AG09309 (cell line): ENCODE results near the gene CFAP410.
"Not testable (repeated sequence)": the region's sequence is repeated elsewhere in the genome, so short reads cannot be mapped to it uniquely, and the experiment has no call there.

Experiments used
- DNase-seq: peaks from one replicate; pipeline ENCODE4 v3.0.0-alpha.2; 2010; ENCODE audit warnings: low read depth
- H3K4me3 ChIP-seq: 2 replicates; pipeline ENCODE4 v1.5.1; 2011; ENCODE audit warnings: mild to moderate bottlenecking, low read depth, low read length, moderate library complexity; ENCODE audit not compliant: control insufficient read depth
- TF ChIP-seq, protein P1 (sequence below): IDR thresholded peaks from 2 replicates; pipeline ENCODE4 v1.5.1; 2011; ENCODE audit warnings: mild to moderate bottlenecking, low read depth, low read length, inconsistent platforms; ENCODE audit not compliant: insufficient read depth, control insufficient read depth; ENCODE audit errors: missing control alignments

CFAP410 gene

DNA sequence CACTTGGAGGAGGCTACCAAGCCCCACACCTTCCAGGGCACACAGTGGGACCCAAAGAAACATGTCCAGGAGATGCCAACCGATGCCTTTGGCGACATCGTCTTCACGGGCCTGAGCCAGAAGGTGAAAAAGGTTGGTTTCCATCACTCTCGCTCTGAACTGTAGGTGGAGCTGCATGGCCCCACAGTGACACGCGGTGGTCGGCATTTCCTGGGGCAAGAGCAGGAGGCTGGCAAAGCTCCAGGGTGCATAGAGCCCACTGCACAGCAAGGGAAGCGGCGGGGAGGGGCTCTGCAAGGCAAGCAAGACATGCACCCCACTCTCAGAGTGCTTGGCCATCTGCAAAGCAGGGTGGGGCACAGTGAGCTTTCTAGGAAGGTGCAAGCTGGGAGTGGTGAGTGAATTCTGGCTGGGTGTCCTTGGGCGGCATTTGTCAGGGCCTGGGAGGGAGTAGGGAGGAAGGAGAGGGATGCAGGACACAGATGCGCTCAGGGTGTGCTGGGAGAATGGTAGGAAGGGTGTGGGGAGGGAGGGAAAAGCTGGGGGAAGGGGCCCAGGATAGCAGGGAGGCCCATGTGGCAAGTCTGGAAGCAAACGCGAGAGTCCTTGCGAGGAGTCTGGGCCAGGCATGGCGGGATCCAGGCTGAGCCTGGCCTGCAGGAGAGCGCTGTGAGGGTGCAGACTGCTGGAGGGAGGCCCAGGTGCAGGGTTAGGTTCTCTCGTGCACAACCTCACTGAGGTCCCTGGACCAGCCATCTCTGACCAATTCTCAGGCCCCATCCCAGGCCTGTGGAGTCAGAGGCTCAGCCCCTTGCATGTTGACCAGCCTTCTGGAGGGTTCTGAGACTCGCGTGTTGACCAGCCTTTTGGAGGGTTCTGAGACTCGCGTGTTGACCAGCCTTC, 25.2 kb upstream of the CFAP410 start:
- H3K4me3 ChIP-seq, result no peak overlapping the region
- DNase-seq, result no peak
- TF ChIP-seq, protein P1, sequence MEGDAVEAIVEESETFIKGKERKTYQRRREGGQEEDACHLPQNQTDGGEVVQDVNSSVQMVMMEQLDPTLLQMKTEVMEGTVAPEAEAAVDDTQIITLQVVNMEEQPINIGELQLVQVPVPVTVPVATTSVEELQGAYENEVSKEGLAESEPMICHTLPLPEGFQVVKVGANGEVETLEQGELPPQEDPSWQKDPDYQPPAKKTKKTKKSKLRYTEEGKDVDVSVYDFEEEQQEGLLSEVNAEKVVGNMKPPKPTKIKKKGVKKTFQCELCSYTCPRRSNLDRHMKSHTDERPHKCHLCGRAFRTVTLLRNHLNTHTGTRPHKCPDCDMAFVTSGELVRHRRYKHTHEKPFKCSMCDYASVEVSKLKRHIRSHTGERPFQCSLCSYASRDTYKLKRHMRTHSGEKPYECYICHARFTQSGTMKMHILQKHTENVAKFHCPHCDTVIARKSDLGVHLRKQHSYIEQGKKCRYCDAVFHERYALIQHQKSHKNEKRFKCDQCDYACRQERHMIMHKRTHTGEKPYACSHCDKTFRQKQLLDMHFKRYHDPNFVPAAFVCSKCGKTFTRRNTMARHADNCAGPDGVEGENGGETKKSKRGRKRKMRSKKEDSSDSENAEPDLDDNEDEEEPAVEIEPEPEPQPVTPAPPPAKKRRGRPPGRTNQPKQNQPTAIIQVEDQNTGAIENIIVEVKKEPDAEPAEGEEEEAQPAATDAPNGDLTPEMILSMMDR, result no peak

DNA sequence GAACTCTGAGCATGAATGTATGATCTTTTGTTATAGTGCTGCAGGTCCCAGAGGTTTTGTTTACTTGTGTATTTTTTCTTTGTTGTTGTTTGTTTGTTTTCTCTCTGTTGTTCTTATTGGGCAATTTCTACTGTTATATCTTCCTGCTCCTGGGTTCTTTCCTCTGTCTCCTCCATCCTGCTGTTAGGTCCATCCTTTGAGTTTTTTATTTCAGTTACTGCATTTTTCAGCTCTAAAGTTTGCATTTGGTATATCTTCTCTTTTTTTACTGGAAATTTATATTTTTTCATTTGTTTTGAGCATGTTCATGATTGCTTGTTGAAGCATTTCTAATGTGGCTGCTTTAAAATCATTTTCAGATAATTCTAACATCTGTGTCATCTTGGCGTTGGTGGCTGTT, 24.1 kb upstream of the CFAP410 start:
- TF ChIP-seq, protein P1, result no peak
- no peak overlapping the region for H3K4me3 ChIP-seq
- no peak for DNase-seq

DNA sequence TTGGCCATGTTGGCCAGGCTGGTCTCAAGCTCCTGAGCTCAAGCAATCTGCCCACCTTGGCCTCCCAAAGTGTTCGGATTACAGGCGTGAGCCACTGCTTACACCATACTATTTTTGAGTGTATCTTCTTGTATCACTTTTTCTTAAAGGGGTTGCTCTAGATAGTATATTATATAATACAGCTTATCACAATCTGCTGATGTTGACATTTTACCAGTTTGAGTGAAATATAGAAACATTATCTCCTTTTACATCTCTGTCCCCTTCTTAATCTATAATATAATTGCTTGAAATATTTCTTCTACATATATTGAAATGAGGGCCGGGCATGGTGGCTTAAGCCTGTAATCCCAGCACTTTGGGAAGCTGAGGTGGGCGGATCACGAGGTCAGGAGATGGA, 22.7 kb upstream of the CFAP410 start:
- not testable (repeated sequence) for DNase-seq, H3K4me3 ChIP-seq

DNA sequence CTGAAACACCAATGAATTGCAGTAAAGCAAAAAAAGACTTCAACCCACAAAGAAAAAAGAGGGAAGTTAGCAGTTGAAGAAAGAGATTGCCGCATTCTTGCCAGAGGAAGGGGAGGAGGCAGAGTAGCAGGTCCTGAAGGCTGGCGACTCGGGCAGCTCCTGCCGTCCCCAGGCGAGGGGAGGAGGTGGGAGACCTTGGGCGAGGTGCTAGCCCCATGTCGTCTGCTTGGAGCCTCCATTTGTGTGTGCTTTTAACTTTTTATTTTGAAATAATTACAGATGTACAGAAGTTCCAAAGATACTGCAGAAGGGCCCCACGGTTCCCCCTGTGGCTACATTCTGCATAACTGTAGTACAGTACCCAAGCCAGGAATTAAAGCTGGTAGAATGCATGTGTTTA, 21.0 kb upstream of the CFAP410 start:
- H3K4me3 ChIP-seq, result no peak overlapping the region
- TF ChIP-seq, protein P1, result no peak
- no peak for DNase-seq

DNA sequence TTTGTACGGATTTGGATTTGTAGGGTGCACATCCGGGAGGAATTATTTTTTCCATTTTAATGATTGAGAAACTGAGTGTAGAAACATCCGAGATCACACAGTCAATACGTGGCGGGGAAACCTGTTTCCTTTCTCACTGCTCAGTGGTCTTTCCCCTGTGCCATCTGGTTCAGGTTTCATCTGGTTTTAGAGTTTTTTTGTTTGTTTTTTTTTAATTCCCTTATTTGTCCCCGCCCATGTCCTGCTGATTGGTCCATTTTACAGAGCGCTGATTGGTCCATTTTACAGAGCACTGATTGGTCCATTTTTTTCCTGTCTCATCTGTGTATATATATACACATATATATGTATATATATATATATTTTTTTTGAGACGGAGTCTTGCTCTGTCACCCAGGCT, 20.2 kb upstream of the CFAP410 start:
- no peak overlapping the region for H3K4me3 ChIP-seq
- DNase-seq, result no peak
- TF ChIP-seq, protein P1, result no peak

DNA sequence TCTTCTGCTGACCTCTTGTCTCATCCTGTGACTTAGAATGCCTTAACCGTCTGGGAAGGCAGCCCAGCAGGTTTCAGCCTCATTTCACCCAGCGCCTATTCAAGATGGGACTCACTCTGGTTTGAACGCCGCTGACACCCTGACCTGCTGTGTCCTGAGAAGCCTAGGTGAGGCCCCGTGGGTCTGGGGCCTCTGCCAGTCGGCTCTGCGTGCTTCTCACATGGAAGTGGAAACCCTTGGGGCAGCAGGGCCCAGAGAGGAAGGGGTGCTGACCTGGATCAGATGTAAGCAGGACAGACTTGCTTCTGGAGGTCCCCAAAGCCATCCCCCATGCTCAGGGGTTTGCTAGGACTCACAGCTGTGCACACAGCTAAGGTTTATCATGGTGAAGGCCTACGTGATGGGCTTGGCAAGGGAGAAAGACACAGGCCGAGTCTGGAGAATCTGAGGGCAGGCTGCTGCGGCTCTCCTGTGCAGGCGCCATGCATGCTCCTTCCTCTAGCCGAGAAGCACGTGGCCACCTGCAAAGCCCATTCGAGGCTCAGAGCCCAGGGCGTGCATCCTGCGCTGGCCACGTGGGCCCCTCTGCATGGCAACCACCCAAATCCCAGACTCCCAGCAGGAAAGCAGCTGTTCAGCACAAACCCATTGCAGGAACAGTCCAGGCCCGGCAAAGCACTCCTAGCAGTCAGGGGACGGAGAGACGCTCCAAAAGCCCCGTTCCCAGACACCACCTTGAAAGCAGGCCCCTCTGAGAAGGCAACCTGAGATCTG, 18.1 kb upstream of the CFAP410 start:
- DNase-seq, result no peak
- H3K4me3 ChIP-seq, result no peak overlapping the region
- TF ChIP-seq, protein P1, result no peak

DNA sequence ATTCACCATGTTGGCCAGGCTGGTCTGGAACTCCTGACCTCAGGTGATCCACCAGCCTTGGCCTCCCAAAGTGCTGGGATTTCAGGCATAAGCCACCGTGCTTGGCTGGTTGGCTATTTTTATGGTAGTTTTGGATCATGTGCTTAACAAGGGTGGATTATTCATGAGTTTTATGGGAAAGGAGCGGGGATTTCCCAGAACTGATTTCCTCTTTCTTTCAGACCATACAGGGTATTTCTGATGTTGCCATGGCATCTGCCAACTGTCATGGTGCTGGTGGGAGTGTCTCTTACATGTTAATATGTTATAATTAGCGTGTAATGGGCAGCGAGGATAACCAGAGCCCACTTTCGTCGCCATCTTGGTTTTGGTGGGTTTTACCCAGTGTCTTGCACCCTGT, 17.4 kb upstream of the CFAP410 start:
- TF ChIP-seq, protein P1, result no peak
- DNase-seq, result no peak
- no peak overlapping the region for H3K4me3 ChIP-seq
